GM10248 (cell line): ENCODE data around the gene ACO1.

ENCODE experiments used
- CTCF ChIA-PET: fragments of 300-600 bp; sonication (Branson Sonifier 250); formaldehyde crosslinking; extraction: SDS; loops from one replicate; lab custom pipeline; 2021; ENCODE audit warnings: antibody characterized with exemption; lab: Yijun Ruan, JAX
- POLR2A ChIA-PET: fragments of 350-650 bp; sonication (Branson Sonifier 250); formaldehyde crosslinking; extraction: SDS; loops from one replicate; lab custom pipeline; 2020; ENCODE audit warnings: antibody characterized with exemption; lab: Yijun Ruan, JAX
- DNase-seq: peaks from one replicate; pipeline ENCODE4 v3.0.0; 2012; ENCODE audit errors: extremely low spot score
- CTCF ChIP-seq: IDR thresholded peaks from 2 replicates; pipeline ENCODE4 v1.5.1; 2012; ENCODE audit warnings: mild to moderate bottlenecking, low read depth; ENCODE audit errors: extremely low read depth, missing control alignments, control extremely low read depth

Gene ACO1

GRCh38 chr9:32384364-32385151 is at the start of gene ACO1:
Gene ACO1 (plus strand): TSS chr9:32384643. CDS start chr9:32405507, 20,864 bp downstream.
- peak; percentile 97 for DNase-seq
- CTCF ChIA-PET = interaction anchor here (0.7 to 7.1 kb wide), 12 partner anchors 10 to 586 kb away, joined by 3 to 114 read pairs (median 6); partner anchors contain the start of genes NDUFB6 and RIGI
- POLR2A ChIA-PET = interaction anchor here (0.7 kb wide), 1 partner anchor 140 kb away, joined by 3 read pairs; no protein-coding TSS in a partner anchor
- peak; percentile 28 for TF ChIP-seq CTCF

- POLR2A ChIA-PET = no interaction called here
Measured at GRCh38 chr9:32334916-32335895, 49.2 kb upstream of the ACO1 start.

GRCh38 chr9:32339424-32339823 is 45.0 kb upstream of the ACO1 start:
- ChIA-PET POLR2A (no interaction called here), CTCF (interaction anchor here (1.3 to 1.4 kb wide), 3 partner anchors 9 to 19 kb away, joined by 3 read pairs; no protein-coding TSS in a partner anchor)
- no peak for TF ChIP-seq CTCF
- no peak for DNase-seq

More at GRCh38 chr9:32334916-32335895, 49.2 kb upstream of the ACO1 start:
- CTCF ChIA-PET = interaction anchor here (1.6 kb wide), 1 partner anchor 44 kb away, joined by 7 read pairs; no protein-coding TSS in a partner anchor
- no peak for DNase-seq
- TF ChIP-seq CTCF = no peak

- no peak for DNase-seq
- POLR2A ChIA-PET = no interaction called here
Measured at GRCh38 chr9:32340361-32340760, 44.1 kb upstream of the ACO1 start.

GRCh38 chr9:32344551-32345182 is 39.8 kb upstream of the ACO1 start:
- no peak for DNase-seq
- POLR2A ChIA-PET = no interaction called here
- CTCF ChIA-PET = interaction anchor here (0.7 to 1.2 kb wide), 2 partner anchors 15 to 35 kb away, joined by 3 read pairs; no protein-coding TSS in a partner anchor

More at GRCh38 chr9:32340361-32340760, 44.1 kb upstream of the ACO1 start:
- TF ChIP-seq CTCF = no peak
- CTCF ChIA-PET = interaction anchor here (1.1 to 1.4 kb wide), 4 partner anchors 10 to 74 kb away, joined by 3 read pairs; no protein-coding TSS in a partner anchor

More at GRCh38 chr9:32344551-32345182, 39.8 kb upstream of the ACO1 start:
- no peak for TF ChIP-seq CTCF
